IPS-18c (cell line): Measurements from ENCODE around the gene OR10H5.
"Not testable (repeated sequence)": the region's sequence is repeated elsewhere in the genome, so short reads cannot be mapped to it uniquely, and the experiment has no call there.

Experiments used
- H3K4me3 ChIP-seq: 2 replicates; pipeline ENCODE4 v1.7.0; 2013; ENCODE audit warnings: low read depth, mild to moderate bottlenecking, low read length, moderate library complexity; ENCODE audit not compliant: insufficient read depth
- H3K9me3 ChIP-seq: one replicate; pipeline ENCODE4 v1.6.1; 2013; ENCODE audit warnings: mild to moderate bottlenecking, low read length, moderate library complexity; ENCODE audit not compliant: control insufficient read depth, insufficient read depth

OR10H5 gene

DNA sequence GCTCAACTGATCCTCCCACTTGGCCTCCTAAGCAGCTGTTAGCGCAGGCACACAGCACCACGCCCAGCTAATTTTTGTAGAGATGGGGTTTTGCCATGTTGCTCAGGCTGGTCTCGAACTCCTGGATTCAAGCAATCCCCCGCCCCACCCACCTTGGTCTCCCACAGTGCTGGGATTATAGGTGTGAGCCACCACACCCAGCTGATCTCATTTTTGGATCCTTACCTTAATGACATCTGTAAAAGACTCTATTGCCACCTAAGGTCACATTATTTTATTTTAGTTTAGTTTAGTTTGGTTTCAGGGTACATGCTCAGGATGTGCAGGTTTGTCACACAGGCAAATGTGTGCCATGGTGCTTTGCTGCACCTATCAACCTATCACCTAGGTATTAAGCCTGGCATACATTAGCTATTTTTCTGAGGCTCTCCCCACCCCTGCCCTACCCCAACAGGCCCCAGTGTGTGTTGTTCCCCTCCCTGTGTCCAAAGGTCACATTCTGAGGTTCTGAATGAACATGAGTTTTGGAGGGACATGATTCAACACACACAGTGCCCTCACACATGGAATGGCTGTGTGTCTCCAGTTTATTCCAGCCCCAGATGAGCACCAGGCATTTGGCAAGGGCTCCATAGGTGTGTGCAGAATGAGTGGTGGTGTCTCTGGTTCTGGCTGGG is 1.3 kb downstream of the OR10H5 start:
- no peaks in the 10 kb centered on the region for H3K9me3 ChIP-seq
- no peak overlapping the region for H3K4me3 ChIP-seq

DNA sequence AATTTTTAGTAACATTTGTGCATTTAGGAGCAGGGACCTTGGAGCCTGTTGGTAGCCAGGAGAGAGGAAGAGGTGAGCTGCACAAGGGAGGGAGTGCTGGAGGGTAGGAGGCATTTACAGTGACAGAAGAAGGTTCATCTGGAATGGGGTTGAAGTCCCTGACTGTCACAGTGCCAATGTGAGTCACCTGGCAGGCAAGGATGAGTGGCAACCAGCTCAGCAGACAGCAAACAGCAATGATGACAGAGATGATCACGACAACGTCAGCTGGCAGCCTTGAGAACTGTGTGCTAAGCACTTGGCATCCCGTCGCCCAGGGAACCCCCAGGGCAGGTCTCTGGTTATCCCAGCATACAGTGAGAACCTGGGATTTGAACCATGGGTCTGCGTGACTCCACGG is 2.6 kb downstream of the OR10H5 start:
- H3K4me3 ChIP-seq = no peak overlapping the region
- H3K9me3 ChIP-seq = no peaks in the 10 kb centered on the region

DNA sequence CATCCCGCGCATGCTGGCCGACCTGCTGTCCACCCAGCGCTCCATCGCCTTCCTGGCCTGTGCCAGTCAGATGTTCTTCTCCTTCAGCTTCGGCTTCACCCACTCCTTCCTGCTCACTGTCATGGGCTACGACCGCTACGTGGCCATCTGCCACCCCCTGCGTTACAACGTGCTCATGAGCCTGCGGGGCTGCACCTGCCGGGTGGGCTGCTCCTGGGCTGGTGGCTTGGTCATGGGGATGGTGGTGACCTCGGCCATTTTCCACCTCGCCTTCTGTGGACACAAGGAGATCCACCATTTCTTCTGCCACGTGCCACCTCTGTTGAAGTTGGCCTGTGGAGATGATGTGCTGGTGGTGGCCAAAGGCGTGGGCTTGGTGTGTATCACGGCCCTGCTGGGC is 6.8 kb downstream of the OR10H5 start:
- H3K9me3 ChIP-seq = peaks cover 12% of the 10 kb centered on the region
- H3K4me3 ChIP-seq = not testable (repeated sequence)

DNA sequence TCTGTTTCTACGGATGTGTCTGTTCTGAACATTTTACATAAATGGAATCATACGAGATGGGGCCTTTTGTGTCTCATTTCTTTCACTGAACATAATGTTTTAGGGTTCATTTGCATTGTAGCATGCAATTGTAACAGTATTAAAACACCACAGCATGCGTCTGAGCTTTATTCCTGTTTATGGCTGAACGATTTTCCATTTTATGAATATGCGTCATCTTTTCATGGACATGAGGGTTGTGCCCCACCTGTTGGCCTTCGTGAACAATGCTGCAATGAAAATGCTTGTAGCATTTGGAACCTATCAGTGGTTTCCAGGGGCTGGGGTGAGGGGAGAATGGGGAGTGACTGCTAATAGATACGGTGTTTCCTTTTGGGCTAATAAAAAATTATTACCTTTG is 22.9 kb downstream of the OR10H5 start:
- Histone ChIP-seq H3K4me3 (no peak overlapping the region), H3K9me3 (peaks cover 7% of the 10 kb centered on the region)

DNA sequence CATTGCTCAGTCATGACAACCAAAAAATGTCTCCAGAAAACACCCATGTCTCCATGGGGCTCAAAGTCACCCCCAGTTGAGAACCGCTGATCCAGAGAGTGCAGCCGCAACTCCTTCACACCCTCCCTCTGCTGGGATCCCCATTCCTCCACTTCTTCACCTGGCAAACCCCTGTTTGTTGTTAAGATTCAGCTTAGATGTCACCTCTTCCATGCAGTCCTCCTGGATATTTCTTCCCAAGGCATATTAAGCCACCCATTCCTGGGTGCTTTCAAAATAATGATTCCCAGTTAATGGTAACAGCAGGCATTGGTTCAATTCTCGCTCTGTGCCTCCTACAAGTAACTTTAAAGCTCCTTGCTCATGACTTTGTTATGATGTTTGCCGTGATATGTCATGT is 24.0 kb downstream of the OR10H5 start:
- Histone ChIP-seq H3K9me3 (peaks cover 7% of the 10 kb centered on the region), H3K4me3 (no peak overlapping the region; the same call in 1 of the 2 replicates)

DNA sequence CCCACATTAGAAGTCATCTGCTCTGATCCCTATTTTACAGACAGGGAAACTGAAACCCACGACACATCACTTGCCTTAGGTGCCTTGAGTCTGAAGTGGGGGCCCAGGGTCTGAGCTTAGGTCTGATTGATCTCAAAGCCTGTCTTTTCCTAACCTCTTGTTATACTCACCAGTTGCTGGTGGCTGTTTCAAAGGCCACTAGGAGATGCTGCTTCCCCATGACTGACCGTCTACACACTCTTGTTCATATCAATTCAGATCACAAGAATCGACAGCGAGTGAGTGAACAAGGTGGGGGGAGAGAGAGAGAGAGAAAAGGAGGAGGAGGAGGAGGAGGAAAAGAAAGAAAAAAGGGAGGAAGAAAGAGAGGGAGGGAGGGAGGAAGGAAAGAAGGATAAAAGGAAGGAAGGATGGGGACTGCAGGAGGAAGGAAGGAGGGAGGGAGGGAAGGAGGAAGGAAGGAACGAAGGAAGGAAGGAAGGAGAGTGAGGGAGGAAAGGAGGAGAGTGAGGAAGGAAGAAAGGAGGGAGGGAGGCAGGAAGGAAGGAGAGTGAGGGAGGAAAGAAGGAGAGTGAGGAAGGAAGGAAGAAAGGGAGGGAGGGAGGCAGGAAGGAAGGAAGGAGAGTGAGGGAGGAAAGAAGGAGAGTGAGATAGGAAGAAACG is 24.7 kb downstream of the OR10H5 start:
- peaks cover 5% of the 10 kb centered on the region for H3K9me3 ChIP-seq

DNA sequence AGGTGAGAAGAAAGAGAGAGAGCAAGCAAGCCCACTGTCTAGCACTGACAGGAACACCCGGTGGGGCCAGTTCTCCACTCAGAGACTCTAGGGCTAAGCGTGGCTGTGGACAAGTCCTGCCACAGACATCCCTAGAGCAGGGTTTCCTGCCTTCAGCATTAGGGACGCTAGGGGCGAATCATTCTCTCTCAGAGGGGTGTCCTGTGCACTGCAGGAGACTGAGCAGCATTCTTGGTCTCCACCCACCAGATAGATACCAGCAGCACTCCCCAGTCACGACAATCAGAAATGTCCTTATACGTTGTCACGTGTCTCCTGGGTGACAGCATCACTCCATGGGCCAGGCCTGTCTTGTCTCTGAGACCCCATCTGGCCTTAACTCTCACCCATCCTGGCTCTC is 26.5 kb downstream of the OR10H5 start:
- Histone ChIP-seq H3K9me3 (peaks cover 3% of the 10 kb centered on the region), H3K4me3 (no peak overlapping the region)

More for the DNA sequence above, 24.7 kb downstream of the OR10H5 start:
- no peak overlapping the region for H3K4me3 ChIP-seq

DNA sequence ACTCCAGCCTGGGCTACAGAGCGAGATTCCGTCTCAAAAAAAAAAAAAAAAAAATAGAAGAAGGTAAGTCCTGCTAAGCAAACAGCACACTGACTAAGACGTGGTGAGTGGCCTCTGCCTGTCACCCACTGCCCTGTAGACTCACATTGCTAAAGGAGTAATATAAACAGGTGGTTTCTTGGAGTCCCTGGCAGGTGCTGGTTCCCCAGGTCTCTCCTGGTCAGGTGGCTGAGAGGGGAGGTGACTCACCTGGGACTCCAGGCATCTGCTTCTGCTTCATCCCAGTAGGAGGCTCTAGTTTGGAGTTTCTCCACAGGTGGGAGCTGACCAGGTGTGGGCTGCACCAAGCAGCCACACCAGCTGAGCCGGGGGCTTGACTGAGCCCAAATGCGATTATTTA is 27.8 kb downstream of the OR10H5 start, which contains the start of gene OR10H1:
TSS of gene OR10H1 (minus strand) at position 359 of the 400 bp plus-strand sequence. CDS start 7,627 bp downstream, outside the sequence.
- Histone ChIP-seq H3K9me3 (peaks cover 5% of the 10 kb centered on the region), H3K4me3 (no peak within 1 kb of the TSS)

DNA sequence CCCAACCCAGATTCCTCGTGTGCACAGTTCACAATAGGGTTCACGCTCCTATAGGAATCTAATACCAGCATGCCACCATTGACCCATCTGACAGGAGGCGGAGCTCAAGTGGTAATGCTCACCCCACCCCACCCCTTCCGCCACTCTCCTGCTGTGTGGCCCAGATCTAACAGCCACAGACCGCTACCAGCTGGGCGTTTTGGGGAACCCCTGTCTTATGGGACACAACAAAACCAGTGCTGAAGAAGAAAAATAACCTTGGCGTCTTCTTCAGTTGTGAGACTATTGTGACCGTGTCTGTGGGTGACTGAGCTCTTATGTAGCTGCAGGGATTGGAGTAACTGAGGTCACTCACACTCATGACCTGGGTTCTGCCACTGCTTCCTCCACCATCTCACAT is 33.2 kb downstream of the OR10H5 start:
- no peak overlapping the region for H3K4me3 ChIP-seq
- H3K9me3 ChIP-seq = peaks cover 6% of the 10 kb centered on the region

DNA sequence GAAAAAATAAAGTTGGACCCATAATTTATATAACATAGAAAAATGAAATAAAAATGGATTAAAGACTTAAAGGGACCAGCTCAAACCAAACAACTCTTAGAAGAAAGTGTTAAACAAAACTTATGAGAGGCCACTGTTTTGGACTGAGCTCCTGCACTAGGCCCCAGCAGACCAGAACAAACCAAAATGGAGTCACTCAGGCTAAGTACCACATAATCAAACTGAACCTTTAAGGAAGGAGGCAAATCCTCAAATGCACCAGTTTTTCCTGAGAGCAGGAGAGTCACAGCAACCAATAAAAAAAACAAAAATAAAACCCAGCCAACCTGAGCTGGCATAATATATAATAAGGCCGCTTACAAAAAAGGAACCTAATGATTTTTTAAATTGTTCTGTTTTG is 38.3 kb downstream of the OR10H5 start:
- peaks cover 8% of the 10 kb centered on the region for H3K9me3 ChIP-seq
- H3K4me3 ChIP-seq = no peak overlapping the region

DNA sequence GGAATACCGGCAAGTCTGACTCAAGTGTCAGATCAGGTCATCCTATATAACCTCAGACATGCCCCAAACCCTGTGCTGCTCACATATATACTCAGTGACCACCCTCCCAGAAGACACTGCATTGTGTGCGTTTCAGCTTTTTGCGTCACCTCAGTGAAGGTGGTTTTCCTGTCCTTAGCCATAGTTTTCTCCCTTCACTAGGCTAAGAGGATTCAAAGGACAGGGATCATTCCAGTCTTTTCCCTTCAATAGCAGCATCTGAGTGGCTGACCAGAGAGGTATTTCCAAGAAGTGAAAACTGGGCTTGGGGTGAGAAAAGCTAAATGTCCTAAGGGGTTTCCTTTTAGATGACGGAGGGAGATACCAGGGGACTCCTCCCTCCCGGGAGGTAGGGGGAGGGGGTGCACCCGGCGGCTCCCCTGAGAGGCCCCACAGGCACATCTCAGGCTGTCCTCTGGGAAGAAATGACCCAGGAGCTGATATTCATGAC is 40.7 kb downstream of the OR10H5 start:
- H3K9me3 ChIP-seq = peaks cover 6% of the 10 kb centered on the region

DNA sequence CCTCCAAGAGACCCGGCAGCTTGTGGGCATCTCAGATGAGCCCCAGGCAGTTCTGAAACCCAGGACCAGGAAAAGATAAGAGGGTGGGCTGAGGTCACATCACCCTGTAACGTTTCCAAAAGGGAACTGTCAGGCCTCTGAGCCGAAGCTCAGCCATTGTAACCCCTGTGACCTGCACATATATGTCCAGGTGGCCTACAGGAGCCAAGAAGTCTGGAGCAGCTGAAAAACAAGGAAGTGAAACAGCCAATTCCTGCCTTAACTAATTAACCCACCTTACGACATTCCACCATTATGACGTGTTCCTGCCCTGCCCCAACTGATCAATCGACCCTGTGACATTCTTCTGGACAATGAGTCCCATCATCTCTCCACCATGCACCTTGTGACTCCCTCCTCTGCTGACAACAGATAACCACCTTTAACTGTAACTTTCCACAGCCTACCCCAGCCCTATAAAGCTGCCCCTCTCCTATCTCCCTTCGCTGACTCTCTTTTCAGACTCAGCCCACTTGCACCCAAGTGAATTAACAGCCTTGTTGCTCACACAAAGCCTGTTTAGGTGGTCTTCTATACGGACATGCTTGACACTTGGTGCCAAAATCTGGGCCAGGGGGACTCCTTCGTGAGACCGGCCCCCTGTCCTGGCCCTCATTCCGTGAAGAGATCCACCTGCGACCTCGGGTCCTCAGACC is 41.3 kb downstream of the OR10H5 start:
- H3K9me3 ChIP-seq, H3K4me3 ChIP-seq: not testable (repeated sequence)

More for the DNA sequence above, 40.7 kb downstream of the OR10H5 start:
- no peak overlapping the region for H3K4me3 ChIP-seq

DNA sequence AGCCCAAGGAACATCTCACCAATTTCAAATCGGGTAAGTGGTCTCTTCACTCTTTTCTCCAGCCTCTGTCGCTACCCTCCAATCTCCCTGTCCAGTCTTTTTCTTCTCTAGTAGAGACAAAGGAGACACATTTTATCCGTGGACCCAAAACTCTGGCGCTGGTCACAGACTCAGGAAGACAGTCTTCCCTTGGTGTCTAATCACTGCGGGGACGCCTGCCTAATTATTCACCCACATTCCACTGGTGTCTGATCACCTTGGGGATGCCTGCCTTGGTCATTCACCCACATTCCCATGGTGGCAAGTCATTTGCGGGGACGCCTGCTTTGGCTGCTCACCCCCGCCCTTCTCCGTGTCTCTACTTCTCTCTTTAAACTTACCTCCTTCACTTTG is 41.8 kb downstream of the OR10H5 start:
- Histone ChIP-seq H3K9me3 (peaks cover 10% of the 10 kb centered on the region), H3K4me3 (no peak overlapping the region)

DNA sequence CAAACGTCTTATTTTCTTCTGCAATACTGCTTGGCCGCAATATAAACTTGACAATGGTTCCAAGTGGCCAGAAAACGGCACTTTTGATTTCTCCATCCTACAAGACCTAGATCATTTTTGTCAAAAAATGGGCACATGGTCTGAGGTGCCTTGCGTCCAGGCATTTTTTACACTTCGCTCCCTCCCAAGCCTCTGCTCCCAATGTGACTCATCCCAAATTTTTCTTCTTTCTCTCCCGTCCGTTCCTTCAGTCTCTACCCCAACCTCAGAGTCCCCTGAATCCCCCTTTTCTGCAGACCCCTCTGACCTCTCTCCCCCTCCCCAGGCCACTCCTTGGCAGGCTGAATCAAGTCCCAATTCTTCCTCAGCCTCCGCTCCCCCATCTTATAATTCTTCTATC is 42.3 kb downstream of the OR10H5 start:
- Histone ChIP-seq H3K4me3 (no peak overlapping the region), H3K9me3 (peaks cover 10% of the 10 kb centered on the region)

DNA sequence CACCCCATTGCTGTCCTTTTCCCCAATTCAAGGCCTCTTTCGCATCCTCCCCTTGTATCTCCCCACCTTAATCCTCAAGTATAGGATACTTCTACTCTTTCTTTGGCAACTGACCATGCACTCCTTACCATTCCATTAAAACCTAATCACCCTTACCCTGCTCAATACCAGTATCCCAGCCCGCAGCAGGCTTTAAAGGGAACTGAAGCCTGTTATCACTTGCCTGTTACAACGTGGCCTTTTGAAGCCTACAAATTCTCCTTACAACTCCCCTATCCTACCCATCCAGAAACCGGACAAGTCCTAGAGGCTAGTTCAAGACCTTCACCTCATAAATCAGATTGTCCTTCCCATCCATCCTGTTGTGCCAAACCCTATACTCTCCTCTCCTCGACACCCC is 44.2 kb downstream of the OR10H5 start:
- Histone ChIP-seq H3K9me3 (peaks cover 16% of the 10 kb centered on the region), H3K4me3 (no peak overlapping the region)

DNA sequence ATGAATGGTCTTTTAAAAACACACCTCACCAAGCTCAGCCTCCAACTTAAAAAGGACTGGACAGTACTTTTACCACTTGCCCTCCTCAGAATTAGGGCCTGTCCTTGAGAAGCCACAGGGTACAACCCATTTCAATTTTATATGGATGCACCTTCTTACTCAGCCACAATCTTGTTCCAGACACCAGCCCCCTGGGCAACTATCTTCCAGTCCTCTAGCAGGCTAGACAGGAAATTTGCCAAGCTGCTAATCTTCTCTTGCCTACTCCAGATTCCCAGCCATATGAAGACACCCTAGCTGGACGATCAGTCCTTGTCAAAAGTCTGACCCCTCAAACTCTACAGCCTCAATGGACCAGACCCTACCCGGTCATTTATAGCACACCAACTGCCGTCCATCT is 46.8 kb downstream of the OR10H5 start:
- peaks cover 13% of the 10 kb centered on the region for H3K9me3 ChIP-seq
- not testable (repeated sequence) for H3K4me3 ChIP-seq

DNA sequence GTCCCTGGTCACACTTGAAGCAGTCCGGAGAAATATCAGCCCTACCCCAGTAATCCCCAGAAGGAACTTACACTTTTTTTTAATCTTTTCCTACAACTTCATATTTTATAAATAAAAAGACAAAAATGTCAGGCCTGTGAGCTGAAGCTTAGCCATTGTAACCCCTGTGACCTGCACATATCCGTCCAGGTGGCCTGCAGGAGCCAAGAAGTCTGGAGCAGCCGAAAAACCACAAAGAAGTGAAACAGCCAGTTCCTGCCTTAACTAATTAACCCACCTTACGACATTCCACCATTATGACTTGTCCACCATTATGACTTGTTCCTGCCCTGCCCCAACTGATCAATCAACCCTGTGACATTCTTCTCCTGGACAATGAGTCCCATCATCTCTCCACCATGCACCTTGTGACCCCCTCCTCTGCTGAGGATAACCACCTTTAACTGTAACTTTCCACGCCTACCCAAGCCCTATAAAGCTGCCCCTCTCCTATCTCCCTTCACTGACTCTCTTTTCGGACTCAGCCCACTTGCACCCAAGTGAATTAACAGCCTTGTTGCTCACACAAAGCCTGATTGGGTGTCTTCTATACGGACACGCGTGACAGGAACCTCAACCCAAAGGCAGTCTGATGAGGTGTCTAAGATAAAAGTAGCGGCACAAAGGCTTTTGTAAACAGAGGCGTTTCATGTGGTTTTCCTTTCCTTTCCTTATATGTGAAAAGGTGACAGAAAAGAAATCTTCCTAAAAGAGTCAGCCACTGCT is 48.3 kb downstream of the OR10H5 start:
- Histone ChIP-seq H3K9me3 (peaks cover 13% of the 10 kb centered on the region), H3K4me3 (peak overlapping the region; percentile 62)
